Measurements from ENCODE around the gene B4GALT3.

GRCh38 chr1:161179698-161180097 lies 2.4 kb upstream of the B4GALT3 start:
- TF ChIP-seq YY1 (IDR thresholded peaks at IDR 0.05; ENCODE audit: insufficient read depth, insufficient read length) (no peak), SUZ12 (IDR thresholded peaks at IDR 0.05; ENCODE audit: extremely low read depth, insufficient read depth, insufficient read length) (no peak), ZNF274 (IDR thresholded peaks at IDR 0.05; ENCODE audit: low read depth, low read length) (no peak)

Data from NT2/D1 (cell line).